HepG2 (cell line): ENCODE results near the gene OR2V2. TPM values are rescaled to one million over a fixed set of nuclear protein-coding genes. Genes with fewer than 3 reads are reported as not detected.

Source experiments
- AKAP8 ChIP-seq: sonication (generic); formaldehyde crosslinking; IDR thresholded peaks from 2 replicates; pipeline ENCODE4 v1.5.1; 2020; ENCODE audit warnings: mild to moderate bottlenecking, missing genetic modification reagents
- ARNT ChIP-seq: fragments of 450-650 bp; IDR thresholded peaks from 2 replicates; pipeline ENCODE4 v1.6.1; 2017
- ASH2L ChIP-seq: fragments of 300-600, 200-600 bp; sonication (generic); IDR thresholded peaks from 2 replicates; pipeline ENCODE4 v1.7.0; 2017; ENCODE audit warnings: low read depth, mild to moderate bottlenecking, moderate library complexity, mixed read lengths, low read length; ENCODE audit not compliant: insufficient read length
- BCL6 ChIP-seq: IDR thresholded peaks from 2 replicates; pipeline ENCODE4 v1.6.1; 2016; ENCODE audit warnings: missing genetic modification reagents, missing compliant biosample characterization
- CBX2 ChIP-seq, 2 experiments: fragments of 200-600 bp in 1 of 2; sonication (generic); formaldehyde crosslinking in 1 of 2; IDR thresholded peaks; 2 replicates each; pipeline versions ENCODE4 v1.7.0 to v1.8.1; 2018 to 2022; ENCODE audit warnings: low read depth in 2 of 2, low read length in 1 of 2, mild to moderate bottlenecking in 1 of 2, missing genetic modification reagents in 1 of 2
- CEBPB ChIP-seq: IDR thresholded peaks from 2 replicates; pipeline ENCODE4 v1.6.1; 2011; ENCODE audit warnings: low read depth, low read length, improper control_type of control experiment, borderline replicate concordance
- DR1 ChIP-seq: sonication (generic); formaldehyde crosslinking; IDR thresholded peaks from 2 replicates; pipeline ENCODE4 v1.8.0; 2021; ENCODE audit warnings: mild to moderate bottlenecking, missing genetic modification reagents, inconsistent platforms
- GABPA ChIP-seq, 2 experiments: IDR thresholded peaks; 2 replicates each; pipeline ENCODE4 v1.6.1; 2011 to 2016; ENCODE audit warnings: low read depth in 2 of 2, low read length in 1 of 2, missing biosample characterization in 1 of 2, missing genetic modification characterization in 1 of 2
- GABPB1 ChIP-seq: IDR thresholded peaks from 2 replicates; pipeline ENCODE4 v1.6.1; 2016; ENCODE audit warnings: mild to moderate bottlenecking, missing genetic modification reagents, moderate library complexity, missing compliant biosample characterization
- KAT8 ChIP-seq: IDR thresholded peaks from 2 replicates; pipeline ENCODE4 v1.6.1; 2016; ENCODE audit warnings: missing genetic modification reagents, missing compliant biosample characterization
- MEIS1 ChIP-seq: sonication (generic); formaldehyde crosslinking; IDR thresholded peaks from 2 replicates; pipeline ENCODE4 v1.9.0; 2021; ENCODE audit warnings: mild to moderate bottlenecking, missing genetic modification reagents, moderate library complexity, borderline replicate concordance
- ZNF280B ChIP-seq: sonication (generic); formaldehyde crosslinking; IDR thresholded peaks from 2 replicates; pipeline ENCODE4 v1.5.0; 2020; ENCODE audit warnings: missing genetic modification reagents, mild to moderate bottlenecking, borderline replicate concordance
- ZNF446 ChIP-seq: sonication (generic); formaldehyde crosslinking; IDR thresholded peaks from 2 replicates; pipeline ENCODE4 v1.5.0; 2020; ENCODE audit warnings: mild to moderate bottlenecking, missing genetic modification reagents
- ZNF468 ChIP-seq: sonication (generic); formaldehyde crosslinking; IDR thresholded peaks from 2 replicates; pipeline ENCODE4 v1.8.0; 2022; ENCODE audit warnings: mild to moderate bottlenecking, moderate library complexity, missing genetic modification reagents
- ZNF510 ChIP-seq: sonication (generic); formaldehyde crosslinking; IDR thresholded peaks from 2 replicates; pipeline ENCODE4 v1.4.0; 2020; ENCODE audit warnings: low read depth, mild to moderate bottlenecking, missing genetic modification reagents
- ZNF550 ChIP-seq: sonication (generic); formaldehyde crosslinking; IDR thresholded peaks from 2 replicates; pipeline ENCODE4 v1.4.0; 2020; ENCODE audit warnings: mild to moderate bottlenecking, missing genetic modification reagents, borderline replicate concordance
- ZNF563 ChIP-seq: sonication (generic); formaldehyde crosslinking; IDR thresholded peaks from 2 replicates; pipeline ENCODE4 v1.8.0; 2022; ENCODE audit warnings: mild to moderate bottlenecking, moderate library complexity, missing genetic modification reagents
- ZNF749 ChIP-seq: sonication (generic); formaldehyde crosslinking; IDR thresholded peaks from 2 replicates; pipeline ENCODE4 v1.8.0; 2022; ENCODE audit warnings: mild to moderate bottlenecking, missing genetic modification reagents, moderate library complexity, borderline replicate concordance
- ZNF761 ChIP-seq: sonication (generic); formaldehyde crosslinking; conservative IDR thresholded peaks from 2 replicates; pipeline ENCODE4 v1.4.0; 2020; ENCODE audit warnings: mild to moderate bottlenecking, missing genetic modification reagents
- polyA plus RNA-seq, 8 experiments: library from polyadenylated mRNA; depleted of rRNA in 3 of 8; stranded (reverse) in 7 of 8; unstranded in 1 of 8; fragments of >200 nt; fragmentation: Illumina TruSeq in 4 of 8; extraction: Trizol in 4 of 8; gene quantifications; 2 replicates each; pipeline versions ENCODE4 v1.2.1 to v1.2.3, GENCODE V29; 2011 to 2016; ENCODE audit warnings: low read depth in 4 of 8, missing spikeins in 1 of 8, mixed read lengths in 1 of 8; ENCODE audit not compliant: insufficient read depth in 1 of 8
- total RNA-seq, 5 experiments: library from RNA; depleted of rRNA; stranded (reverse); fragments of >200 nt; fragmentation: Illumina TruSeq; extraction: Trizol; gene quantifications; 2 replicates each; pipeline ENCODE4 v1.2.3, GENCODE V29; 2016; ENCODE audit warnings: low read depth in 1 of 5
- TF ChIP-seq, protein P1 (sequence below): sonication (generic); formaldehyde crosslinking; conservative IDR thresholded peaks from 2 replicates; pipeline ENCODE4 v1.4.0; 2020; ENCODE audit warnings: missing genetic modification reagents
- TF ChIP-seq, protein P2 (sequence below), 2 experiments: sonication (generic) in 1 of 2; formaldehyde crosslinking in 1 of 2; IDR thresholded peaks; 2 replicates each; pipeline versions ENCODE4 v1.4.0 to v1.6.1; 2018 to 2020; ENCODE audit warnings: missing genetic modification reagents in 2 of 2, borderline replicate concordance in 1 of 2, low read depth in 1 of 2, mild to moderate bottlenecking in 1 of 2, missing biosample characterization in 1 of 2
- TF ChIP-seq, protein P3 (sequence below): sonication (generic); formaldehyde crosslinking; IDR thresholded peaks from 2 replicates; pipeline ENCODE4 v1.4.0; 2020; ENCODE audit warnings: mild to moderate bottlenecking, missing genetic modification reagents, borderline replicate concordance

Gene OR2V2
- total and polyA plus RNA-seq, 2 of the 13 experiments (the other 11 are each of a cell fraction or from before 2014, with no cell fraction given) = not detected

GRCh38 chr5:181204826-181205760, 57.7 kb downstream of the OR2V2 start, which contains the start of gene TRIM7 (continued):
- TF ChIP-seq, protein P1, sequence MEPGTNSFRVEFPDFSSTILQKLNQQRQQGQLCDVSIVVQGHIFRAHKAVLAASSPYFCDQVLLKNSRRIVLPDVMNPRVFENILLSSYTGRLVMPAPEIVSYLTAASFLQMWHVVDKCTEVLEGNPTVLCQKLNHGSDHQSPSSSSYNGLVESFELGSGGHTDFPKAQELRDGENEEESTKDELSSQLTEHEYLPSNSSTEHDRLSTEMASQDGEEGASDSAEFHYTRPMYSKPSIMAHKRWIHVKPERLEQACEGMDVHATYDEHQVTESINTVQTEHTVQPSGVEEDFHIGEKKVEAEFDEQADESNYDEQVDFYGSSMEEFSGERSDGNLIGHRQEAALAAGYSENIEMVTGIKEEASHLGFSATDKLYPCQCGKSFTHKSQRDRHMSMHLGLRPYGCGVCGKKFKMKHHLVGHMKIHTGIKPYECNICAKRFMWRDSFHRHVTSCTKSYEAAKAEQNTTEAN (CRISPR knock-in tag) = no peak
- no peak for TF ChIP-seq ASH2L
- no peak for TF ChIP-seq CBX2 (IDR thresholded peaks at IDR 0.05; ENCODE audit: low read depth, low read length)
- no peak for TF ChIP-seq CBX2 (CRISPR knock-in tag; IDR thresholded peaks at IDR 0.05; ENCODE audit: low read depth)
- TF ChIP-seq ZNF446 = no peak
- no peak for TF ChIP-seq KAT8 (CRISPR knock-in tag)
- TF ChIP-seq DR1 (CRISPR knock-in tag) = no peak
- peak; percentile 36; the same call in 1 of the 2 replicates for TF ChIP-seq GABPB1
- no peak for TF ChIP-seq ZNF550
- TF ChIP-seq ZNF749 (CRISPR knock-in tag) = no peak
- no peak for TF ChIP-seq ZNF563
- no peak for TF ChIP-seq GABPA (IDR thresholded peaks at IDR 0.05; ENCODE audit: low read depth, low read length)
- no peak for TF ChIP-seq GABPA (CRISPR knock-in tag; IDR thresholded peaks at IDR 0.05; ENCODE audit: low read depth)
- TF ChIP-seq, protein P2, sequence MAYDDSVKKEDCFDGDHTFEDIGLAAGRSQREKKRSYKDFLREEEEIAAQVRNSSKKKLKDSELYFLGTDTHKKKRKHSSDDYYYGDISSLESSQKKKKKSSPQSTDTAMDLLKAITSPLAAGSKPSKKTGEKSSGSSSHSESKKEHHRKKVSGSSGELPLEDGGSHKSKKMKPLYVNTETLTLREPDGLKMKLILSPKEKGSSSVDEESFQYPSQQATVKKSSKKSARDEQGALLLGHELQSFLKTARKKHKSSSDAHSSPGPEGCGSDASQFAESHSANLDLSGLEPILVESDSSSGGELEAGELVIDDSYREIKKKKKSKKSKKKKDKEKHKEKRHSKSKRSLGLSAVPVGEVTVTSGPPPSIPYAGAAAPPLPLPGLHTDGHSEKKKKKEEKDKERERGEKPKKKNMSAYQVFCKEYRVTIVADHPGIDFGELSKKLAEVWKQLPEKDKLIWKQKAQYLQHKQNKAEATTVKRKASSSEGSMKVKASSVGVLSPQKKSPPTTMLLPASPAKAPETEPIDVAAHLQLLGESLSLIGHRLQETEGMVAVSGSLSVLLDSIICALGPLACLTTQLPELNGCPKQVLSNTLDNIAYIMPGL (CRISPR knock-in tag; IDR thresholded peaks at IDR 0.05; ENCODE audit: borderline replicate concordance in 1 of 2, low read depth in 1 of 2) = peak in 1 of 2 experiments; percentile 29; a peak in 1 of 4 replicates
- TF ChIP-seq ZNF510 = no peak
- no peak for TF ChIP-seq ZNF761 (CRISPR knock-in tag)
- TF ChIP-seq BCL6 (CRISPR knock-in tag) = peak; percentile 41; the same call in 1 of the 2 replicates
- peak; percentile 41; the same call in 1 of the 2 replicates for TF ChIP-seq ZNF280B (CRISPR knock-in tag)
- TF ChIP-seq AKAP8 (CRISPR knock-in tag) = no peak
- no peak for TF ChIP-seq MEIS1 (CRISPR knock-in tag)
- TF ChIP-seq ZNF468 (CRISPR knock-in tag) = no peak
- TF ChIP-seq, protein P3, sequence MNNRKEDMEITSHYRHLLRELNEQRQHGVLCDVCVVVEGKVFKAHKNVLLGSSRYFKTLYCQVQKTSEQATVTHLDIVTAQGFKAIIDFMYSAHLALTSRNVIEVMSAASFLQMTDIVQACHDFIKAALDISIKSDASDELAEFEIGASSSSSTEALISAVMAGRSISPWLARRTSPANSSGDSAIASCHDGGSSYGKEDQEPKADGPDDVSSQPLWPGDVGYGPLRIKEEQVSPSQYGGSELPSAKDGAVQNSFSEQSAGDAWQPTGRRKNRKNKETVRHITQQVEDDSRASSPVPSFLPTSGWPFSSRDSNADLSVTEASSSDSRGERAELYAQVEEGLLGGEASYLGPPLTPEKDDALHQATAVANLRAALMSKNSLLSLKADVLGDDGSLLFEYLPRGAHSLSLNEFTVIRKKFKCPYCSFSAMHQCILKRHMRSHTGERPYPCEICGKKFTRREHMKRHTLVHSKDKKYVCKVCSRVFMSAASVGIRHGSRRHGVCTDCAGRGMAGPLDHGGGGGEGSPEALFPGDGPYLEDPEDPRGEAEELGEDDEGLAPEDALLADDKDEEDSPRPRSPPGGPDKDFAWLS (CRISPR knock-in tag) = no peak
- TF ChIP-seq ARNT = no peak
- TF ChIP-seq CEBPB = no peak
